SK-N-MC (cell line): ENCODE data around the gene ENTPD1.
"Not testable (repeated sequence)": the region's sequence is repeated elsewhere in the genome, so short reads cannot be mapped to it uniquely, and the experiment has no call there.

Experiments
- DNase-seq: peaks from one replicate; pipeline ENCODE4 v3.0.0-alpha.2; 2011; ENCODE audit warnings: low read depth, low spot score
- H3K27ac ChIP-seq: fragments of 200-600 bp; sonication (generic); 2 replicates; pipeline ENCODE4 v1.5.1; 2016; ENCODE audit warnings: mixed run types
- H3K36me3 ChIP-seq: fragments of 200-600 bp; sonication (generic); 2 replicates; pipeline ENCODE4 v1.6.1; 2017; ENCODE audit warnings: antibody characterized with exemption, low read length, mixed read lengths; ENCODE audit not compliant: insufficient read depth
- H3K4me3 ChIP-seq: fragments of 200-600 bp; sonication (generic); 2 replicates; pipeline ENCODE4 v1.5.1; 2016
- H3K9ac ChIP-seq: fragments of 200-600 bp; sonication (generic); 2 replicates; pipeline ENCODE4 v1.8.0; 2017; ENCODE audit warnings: mixed run types, mixed read lengths; ENCODE audit not compliant: insufficient read length
- H3K9me3 ChIP-seq: fragments of 200-600 bp; sonication (generic); 2 replicates; pipeline ENCODE4 v1.6.1; 2017; ENCODE audit warnings: low read depth, mild to moderate bottlenecking, antibody characterized with exemption, low read length, moderate library complexity, mixed read lengths
- EZH2 ChIP-seq: fragments of 200-600 bp; sonication (generic); IDR thresholded peaks from one replicate; pipeline ENCODE4 v1.6.1; 2017; ENCODE audit warnings: antibody characterized with exemption
- FOXP2 ChIP-seq: optimal IDR thresholded peaks from 2 replicates; pipeline ENCODE3; 2011; ENCODE audit warnings: mild to moderate bottlenecking, moderate library complexity; ENCODE audit not compliant: insufficient read depth; ENCODE audit errors: extremely low read length, control extremely low read depth
- POLR2AphosphoS5 ChIP-seq: IDR thresholded peaks from 2 replicates; pipeline ENCODE4 v1.6.1; 2012; ENCODE audit warnings: mild to moderate bottlenecking, low read depth, low read length, borderline replicate concordance

ENTPD1 gene

DNA sequence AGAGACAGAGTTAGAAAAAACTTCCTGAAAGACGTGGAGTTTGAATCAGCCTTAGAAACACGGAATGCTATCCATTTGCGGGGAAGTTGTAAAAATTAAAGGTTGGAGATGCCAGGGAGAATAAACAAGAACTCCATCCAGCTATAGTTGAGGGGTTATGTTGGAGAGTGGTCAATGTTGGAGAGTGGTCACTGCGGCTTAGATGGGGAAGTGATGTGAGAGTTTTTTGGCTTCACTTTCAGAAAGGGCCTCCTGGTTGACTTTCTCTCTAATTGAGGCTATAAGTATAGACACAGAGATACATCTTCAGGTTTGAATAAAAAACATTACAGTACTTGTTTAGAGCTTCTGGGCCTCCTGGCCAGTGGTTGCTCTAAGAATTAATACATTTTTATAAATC is 152.5 kb downstream of the ENTPD1 start:
- no peak for DNase-seq
- no peak for TF ChIP-seq POLR2AphosphoS5
- no peak for TF ChIP-seq FOXP2
- TF ChIP-seq EZH2, result no peak
- H3K4me3 ChIP-seq, result peak overlapping the region; percentile 84
- H3K9me3 ChIP-seq, result no peaks in the 10 kb centered on the region
- no peak overlapping the region for H3K27ac ChIP-seq
- H3K9ac ChIP-seq, result no peak overlapping the region
- no peaks in the 10 kb centered on the region; the same call in 1 of the 2 replicates for H3K36me3 ChIP-seq

- TF ChIP-seq FOXP2 (no peak), EZH2 (no peak), POLR2AphosphoS5 (no peak)
- Histone ChIP-seq H3K27ac (no peak overlapping the region), H3K36me3 (no peaks in the 10 kb centered on the region), H3K9ac (no peak overlapping the region), H3K4me3 (no peak overlapping the region), H3K9me3 (no peaks in the 10 kb centered on the region)
- no peak for DNase-seq
Measured at GRCh38 chr10:95909561-95909960, 153.6 kb downstream of the ENTPD1 start.

DNA sequence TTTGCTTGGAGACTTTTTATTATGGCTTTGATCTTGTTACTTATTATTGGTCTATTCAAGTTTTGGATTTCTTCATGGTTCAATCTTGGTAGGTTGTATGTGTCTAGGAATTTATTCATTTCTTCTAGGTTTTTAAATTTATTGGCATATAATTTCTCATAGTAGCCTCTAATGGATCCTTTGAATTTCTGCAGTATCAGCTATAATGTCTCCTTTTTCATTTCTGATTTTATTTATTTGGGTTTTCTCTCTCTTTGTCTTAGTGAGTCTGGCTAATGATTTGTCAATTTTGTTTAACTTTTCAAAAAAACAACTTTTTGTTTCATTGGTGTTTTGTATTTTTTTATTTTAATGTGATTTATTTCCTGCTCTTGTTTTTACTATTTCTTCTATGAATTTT is 160.1 kb downstream of the ENTPD1 start:
- not testable (repeated sequence) for H3K36me3 ChIP-seq, H3K4me3 ChIP-seq, H3K9ac ChIP-seq, H3K27ac ChIP-seq, DNase-seq, H3K9me3 ChIP-seq
